HG03558 (cell line): Measurements from ENCODE around the gene MUC20.

Source experiments
- ATAC-seq: cut with Tn5 transposase; IDR thresholded peaks from one replicate; pipeline ENCODE4 v1.9.1; 2021; ENCODE audit warnings: moderate number of reproducible peaks; ENCODE audit not compliant: unreplicated experiment; ENCODE audit errors: extremely low read depth

MUC20 gene

DNA sequence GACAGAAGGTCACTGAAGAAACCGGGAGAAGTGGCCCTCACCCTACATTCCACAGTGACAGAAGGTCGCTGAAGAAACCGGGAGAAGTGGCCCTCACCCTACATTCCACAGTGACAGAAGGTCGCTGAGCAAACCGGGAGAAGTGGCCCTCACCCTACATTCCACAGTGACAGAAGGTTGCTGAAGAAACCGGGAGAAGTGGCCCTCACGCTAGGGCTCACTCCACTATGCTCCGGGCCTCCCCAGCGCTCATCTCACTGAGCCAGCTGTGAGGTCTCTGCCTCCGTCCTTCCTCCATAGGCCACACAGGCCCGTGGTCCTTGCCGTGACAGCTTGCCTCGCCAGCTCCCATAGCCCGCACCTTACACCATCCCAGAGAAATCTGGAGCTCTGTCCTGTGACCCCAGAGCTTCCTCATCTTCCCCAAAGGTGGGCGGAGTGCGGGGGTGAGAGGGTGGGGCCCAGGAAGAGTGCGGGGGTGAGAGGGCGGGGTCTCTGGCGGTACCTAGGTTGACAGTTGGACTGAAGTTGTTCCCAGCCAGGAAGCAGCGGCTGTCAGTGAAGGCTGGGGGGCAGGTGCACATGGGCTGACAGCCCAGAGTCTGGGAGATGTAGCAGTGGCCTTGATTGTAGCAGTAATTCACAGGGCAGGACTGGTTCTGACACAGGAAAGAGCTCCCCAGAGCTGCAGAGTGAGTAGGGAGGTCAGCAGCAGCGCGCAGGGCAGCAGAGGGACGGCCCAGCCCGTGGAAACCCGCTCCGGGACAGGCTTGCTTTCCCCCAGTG, 32.0 kb downstream of the MUC20 start:
- no peak for ATAC-seq

DNA sequence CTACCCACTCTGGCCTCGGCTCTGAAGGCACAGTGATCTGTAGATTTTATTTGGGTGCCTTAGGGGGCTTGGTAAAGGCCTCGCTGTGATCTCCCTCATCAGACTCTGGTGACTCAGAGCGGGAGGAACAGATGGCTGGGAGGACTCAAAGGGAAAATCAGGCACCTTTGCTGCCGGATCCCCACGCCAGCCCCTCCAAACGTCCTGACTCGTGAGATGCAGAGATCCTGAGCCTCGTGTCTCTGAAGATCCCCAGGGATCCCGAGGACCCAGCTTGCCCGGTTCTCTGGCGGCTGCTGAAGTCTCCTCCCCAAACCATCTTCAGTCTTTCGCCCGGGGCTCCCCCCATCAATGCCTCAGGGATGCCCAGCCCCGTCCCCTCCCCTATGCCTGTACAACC, 32.8 kb downstream of the MUC20 start:
- no peak for ATAC-seq

DNA sequence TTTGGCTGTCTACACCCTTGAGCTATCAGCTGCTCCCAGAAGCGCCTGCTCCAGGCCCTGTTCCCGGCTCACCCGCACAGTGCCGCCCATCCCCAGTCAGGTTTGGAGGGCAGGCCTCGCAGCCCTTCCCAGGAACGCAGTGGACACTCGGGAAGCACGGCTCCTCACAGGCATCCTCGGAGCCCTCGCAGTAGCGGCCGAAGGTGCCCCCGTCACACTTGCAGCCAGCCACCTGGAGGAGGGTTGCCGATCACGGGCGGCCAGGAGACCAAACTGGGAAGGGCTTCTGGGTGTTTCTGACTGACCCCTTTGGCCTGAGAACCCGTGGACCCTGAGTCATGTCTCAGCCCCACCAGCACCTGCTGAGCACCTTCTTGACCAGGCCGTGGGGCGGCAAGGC, 33.4 kb downstream of the MUC20 start:
- ATAC-seq, result no peak

DNA sequence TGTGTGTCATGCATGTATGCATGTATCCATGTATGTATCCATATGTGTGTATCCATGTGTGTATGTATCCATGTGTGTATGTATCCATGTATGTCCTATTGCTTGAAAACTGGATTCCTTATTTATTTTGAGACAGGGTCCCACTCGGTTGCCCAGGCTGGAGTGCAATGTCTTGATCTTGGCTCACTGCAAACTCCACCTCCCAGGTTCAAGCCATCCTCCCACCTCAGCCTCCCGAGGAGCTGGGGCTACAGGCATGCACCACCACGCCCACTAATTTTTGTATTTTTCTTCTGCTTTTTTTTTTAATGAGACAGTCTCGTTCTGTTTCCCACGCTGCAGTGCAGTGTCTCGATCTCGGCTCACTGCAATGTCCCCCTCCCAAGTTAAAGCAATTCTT, 34.1 kb downstream of the MUC20 start:
- no peak for ATAC-seq

DNA sequence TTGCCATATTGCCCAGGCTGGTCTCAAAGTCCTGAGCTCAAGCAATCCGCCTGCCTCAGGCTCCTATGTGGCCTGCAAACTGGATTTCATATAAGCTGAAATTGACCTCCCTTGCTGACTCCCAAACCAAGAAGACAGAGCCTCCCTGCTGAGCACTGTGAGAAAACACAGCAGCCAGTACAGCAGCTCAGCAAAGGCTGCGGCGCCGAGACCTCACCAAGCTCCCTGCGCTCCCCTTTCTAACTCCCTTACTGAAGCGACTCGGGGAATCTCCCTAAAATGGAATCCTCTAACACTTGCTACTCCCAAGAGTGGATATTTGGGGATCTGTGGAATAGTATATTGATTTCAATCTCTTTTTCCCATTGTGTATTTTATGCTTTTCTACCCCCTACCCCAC, 34.6 kb downstream of the MUC20 start:
- ATAC-seq, result no peak

DNA sequence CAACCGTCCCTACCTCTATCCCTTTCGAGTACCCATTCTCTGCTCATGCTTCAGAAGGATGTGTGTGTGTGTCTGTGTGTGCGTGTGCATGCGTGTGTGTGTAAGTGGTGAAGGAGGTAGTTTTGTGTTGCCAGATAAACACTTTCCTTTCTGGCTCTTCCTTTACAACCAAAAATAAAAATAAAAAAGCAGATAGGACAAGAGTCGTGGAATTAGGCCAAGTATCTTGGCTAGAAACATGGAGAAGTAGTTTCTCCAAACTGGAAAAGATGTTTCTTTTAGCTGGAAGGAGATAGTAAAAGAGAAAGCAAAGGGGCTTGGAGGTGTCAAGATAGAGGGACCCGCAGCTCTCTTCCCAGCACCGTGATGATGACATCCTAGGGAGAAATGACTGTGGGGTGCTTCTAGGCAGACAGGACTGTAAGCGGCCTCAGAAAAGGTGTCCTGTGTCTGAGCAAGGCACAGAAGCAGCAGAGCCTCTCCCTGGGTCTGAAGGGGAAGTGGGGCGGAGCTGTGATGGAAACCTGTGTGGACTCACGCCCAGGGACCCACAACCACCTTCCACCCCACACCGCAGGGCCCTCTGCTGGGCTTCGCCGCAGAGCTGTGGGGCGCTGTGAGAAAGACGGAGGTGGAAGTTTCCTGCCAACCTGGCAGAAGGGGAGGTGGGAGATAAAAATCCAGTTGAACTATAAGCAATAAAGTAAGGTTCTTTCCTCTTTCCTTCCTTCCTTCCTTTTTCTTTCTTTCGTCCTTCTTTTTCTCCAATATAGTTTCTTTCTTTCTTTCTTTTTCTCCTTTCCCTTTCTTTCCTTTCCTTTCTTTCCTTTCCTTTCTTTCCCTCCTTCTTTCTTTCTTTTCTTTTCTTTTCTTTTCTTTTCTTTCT, 35.3 kb downstream of the MUC20 start:
- ATAC-seq, result no peak

DNA sequence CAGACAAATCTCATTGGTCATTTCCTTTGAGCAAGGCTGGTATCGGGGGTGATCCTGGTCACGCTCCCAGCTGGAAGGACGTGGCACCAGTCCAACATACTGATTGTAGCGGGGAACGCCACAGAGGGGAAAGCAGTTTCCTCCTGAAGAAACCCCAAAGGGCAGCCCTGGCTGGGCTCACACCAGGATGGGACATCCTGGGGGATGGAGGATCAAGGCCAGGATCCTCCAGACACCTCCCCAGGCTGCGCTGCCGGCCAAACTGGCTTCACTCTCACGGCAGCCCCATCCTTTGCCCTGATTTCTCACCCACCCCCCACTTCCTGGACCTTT, 36.6 kb downstream of the MUC20 start:
- no peak for ATAC-seq

DNA sequence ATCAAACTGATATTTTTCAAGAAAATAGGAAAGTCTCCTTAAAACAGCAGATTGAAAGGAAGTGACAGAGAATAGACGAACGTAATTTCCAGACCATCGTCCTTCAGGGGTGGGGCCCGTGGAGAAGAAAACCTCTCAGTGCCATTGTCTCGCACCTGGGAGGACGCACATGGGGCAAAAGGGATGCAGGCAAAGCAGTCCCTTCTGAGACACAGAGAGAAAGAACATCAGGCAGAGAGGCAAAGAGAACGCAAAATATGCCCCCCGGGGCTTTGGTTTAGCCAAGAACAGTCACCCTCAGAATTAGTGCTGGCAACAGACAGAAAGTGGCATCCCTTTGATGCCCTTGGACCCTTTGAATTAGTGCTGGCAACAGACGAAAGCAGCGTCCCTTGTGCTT, 37.0 kb downstream of the MUC20 start:
- no peak for ATAC-seq

DNA sequence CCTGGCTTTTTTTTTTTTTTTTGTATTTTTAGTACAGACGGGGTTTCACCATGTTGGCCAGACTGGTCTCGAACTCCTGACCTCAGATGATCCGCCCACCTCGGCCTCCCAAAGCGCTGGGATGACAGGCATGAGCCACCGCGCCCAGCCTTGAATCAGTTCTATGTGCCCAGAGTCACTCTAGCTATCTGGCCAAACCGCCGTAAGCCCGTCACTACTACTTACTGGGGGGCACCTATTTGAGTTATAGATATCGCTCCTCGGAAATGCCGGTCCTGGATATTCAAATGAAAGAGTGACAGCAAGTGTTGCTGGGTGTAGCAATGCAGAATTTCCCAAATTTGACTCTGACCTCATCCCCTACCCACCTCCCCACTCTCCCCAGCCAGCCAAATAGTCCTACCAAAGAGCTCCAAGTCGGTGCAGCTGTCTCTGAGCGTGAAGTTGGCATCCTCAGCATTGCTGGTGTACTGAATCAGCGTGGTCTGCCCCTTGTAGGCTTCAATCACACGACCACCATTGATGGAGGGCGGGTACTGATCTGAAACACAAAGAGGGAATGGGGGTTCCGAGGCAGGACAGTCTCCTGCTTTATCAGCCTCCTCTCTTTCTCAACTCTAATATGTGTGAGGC, 38.1 kb downstream of the MUC20 start:
- ATAC-seq, result no peak

DNA sequence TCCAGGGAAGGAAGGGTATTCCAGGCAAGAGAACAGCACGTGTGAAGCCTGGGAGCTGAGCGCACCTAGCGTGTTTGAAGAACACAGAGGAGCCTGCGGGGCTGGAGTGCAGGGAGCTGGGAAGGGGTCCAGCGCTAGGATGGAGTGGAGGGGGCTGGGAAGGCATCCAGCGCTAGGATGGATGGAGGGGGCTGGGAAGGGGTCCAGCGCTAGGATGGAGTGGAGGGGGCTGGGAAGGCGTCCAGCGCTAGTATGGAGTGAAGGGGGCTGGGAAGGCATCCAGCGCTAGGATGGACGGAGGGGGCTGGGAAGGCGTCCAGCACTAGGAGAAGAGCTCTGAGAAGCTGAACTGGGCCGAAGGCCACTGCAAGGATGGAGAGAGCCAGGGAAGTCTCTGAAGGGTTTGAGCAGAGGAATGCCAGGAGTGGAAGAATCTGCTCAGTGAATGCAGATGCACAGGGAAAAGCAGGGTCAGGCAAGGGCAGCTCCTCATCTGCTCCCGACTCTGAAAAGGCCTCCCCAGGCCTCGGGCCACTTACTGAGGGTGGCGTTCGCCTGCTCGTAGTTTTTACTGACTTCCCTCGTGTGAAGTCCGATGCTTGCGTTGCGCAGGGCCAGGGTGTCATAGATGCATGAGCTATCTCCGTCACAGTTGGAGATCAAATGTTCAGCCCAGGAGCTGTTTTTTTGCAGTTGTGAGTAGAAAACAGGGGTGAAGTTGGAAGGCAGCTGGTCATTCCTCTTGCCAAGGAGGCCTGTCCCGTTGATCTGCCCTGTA, 39.8 kb downstream of the MUC20 start:
- ATAC-seq, result no peak

DNA sequence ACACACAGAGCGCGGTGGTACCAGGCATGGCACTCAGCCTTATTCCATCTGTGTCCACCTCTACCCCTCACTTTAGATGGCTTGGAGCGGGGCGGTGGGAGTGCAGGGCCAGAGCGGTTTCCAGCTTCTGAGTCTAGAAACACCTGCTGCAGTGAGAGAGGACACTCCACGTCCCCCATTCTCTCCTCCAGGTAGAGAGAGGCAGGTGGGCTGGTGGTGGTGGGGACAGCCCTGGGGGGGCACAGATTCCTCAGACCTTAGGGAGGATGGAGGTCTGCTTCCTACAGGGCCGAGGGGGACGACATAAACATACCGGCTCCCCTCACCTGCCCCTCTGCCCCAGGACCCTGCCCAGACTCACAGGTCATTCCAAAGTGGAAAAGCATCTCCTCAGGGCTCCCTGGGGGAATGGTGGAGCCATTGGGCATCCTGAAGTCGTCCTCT, 40.4 kb downstream of the MUC20 start:
- ATAC-seq, result no peak

DNA sequence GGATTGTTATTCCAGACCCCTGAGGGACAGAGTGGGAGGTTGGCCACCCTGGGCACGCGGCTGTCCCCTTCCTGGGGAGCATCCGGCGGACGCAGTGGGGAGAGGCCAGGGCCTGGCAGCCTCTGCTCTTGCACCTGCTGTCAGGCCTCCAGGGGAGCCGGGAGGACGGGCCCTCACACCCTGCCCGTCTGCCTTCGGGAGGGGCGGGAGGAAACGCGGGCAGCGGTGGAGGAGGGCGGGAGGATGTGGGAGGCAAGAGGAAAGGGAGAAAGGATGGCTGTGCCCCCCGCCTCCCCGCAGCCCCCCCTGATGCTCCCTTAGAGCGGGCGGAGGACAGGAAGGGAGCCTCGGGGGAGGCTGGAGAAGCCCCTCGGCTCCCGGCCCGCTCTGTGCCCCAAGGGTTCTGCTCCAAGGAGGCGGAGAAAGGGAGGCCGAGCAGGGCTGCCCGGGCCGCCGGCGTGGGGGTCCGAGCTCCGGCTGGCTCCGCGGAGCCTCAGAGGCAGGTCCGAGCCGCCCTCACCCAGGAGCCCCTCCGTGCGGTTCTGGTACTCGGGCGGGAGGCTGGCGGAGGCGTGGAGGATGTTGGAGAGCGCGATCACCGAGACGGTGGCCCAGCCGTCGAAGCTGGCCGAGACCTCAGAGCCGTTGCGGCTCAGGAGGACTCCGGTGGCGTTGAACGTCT, 40.9 kb downstream of the MUC20 start:
- ATAC-seq, result no peak

DNA sequence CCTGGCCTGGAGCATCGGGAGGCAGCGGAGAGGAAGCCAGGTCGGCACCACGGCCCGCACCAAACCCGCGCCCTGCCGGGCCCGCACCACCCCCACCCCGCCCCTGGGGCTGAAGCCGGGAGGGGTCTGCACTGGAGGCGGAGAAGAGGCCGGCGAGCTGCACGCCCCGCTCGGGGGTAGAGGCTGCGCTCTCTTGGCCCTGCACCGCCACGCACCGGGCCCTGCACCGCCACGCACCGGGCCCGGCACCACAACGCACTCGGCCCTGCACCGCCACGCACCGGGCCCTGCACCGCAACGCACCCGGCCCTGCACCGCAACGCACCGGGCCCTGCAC, 41.4 kb downstream of the MUC20 start:
- no peak for ATAC-seq

DNA sequence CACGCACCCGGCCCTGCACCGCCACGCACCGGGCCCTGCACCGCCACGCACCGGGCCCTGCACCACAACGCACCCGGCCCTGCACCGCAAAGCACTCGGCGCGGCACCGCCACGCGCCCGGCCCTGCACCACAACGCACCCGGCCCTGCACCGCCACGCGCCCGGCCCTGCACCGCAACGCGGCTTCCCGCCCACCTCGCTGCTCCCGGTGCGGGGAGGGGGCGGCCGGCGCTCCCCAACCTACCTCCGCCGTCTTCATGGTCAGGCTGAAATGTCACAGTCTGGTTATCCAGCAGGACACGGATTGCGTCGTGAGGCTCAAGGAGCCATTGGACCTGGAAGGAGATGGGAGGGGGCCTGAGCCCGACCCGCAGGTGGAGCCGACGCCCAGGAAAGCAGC, 41.8 kb downstream of the MUC20 start:
- ATAC-seq, result no peak

DNA sequence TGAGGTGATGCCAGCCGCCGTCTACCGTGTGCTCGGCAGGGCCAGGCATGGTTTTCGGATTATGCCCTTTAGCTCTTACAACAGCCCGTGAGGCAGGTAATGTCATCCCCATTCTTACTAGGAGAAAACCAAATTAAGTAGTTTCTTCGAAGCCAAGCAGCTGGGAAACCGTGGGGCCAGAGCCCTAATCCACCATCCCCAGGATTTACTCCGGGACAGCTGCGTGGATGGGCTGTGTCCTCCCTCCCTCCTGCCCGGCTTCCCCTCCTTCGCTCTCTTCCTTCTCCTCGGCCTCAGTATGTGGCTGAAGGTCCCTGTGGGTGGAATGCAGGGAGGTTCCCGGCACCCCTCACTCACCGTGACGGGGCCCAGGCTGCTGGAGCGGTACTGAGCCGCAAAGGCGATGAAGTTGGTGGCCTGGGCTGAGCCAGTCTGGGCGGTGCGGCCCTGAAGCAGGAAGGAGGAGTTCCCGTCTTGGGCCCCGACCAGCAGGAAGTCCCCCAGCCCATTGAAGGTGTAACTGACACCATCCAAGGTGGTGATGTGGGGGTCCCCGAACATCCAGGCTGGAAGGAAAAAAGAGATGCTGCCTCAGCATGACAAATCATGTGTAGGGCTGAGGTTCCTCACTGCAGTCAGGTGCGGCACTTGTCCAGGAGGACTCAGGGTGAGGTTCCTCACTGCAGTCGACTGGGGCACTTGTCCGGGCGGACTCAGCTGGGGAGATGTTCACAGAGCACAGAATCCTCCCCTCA, 42.5 kb downstream of the MUC20 start:
- ATAC-seq, result no peak

DNA sequence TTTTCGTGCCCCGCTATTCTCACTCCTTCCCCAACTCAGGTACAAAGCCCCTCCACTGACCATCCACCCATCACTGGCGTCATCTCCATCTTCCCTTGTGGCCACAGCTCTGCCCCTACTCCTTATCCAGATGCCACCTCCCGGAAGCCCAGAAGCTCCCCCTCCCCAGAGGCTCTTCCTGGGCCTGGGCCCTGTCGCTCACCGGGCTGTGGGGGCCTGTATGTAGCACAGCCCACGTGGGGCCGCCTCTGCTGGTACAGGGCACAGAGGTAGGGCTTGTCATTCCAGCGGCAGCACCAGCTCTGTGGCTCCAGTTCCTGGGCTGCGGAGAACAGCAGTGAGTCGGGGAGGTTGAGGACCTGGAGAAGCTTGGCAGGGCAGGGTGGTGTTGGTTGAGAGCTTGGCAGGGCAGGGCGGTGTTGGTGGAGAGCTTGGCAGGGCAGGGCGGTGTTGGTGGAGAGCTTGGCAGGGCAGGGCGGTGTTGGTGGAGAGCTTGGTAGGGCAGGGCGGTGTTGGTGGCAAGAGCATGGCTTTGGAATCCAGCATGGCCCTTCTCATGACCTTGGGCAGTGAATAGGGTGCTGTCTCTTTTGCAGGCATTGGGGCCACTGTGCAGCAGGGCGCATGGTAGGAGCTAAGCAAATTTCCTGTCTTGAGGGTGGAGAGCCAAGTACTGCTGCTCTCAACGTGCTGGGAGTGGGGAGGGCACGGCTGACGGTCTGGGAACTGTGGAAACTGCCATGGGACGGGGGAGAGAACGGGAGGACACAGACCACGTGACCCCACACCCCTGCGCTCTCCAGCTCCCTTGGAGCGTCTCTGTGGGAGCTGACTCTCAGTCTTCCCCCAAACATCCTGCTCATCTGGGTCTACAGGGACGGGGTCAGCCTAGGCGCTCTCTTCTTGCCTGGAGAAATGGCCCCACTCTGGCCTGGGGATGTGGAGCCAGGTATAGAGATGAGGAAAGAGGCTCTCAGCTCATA, 43.4 kb downstream of the MUC20 start:
- ATAC-seq, result no peak

DNA sequence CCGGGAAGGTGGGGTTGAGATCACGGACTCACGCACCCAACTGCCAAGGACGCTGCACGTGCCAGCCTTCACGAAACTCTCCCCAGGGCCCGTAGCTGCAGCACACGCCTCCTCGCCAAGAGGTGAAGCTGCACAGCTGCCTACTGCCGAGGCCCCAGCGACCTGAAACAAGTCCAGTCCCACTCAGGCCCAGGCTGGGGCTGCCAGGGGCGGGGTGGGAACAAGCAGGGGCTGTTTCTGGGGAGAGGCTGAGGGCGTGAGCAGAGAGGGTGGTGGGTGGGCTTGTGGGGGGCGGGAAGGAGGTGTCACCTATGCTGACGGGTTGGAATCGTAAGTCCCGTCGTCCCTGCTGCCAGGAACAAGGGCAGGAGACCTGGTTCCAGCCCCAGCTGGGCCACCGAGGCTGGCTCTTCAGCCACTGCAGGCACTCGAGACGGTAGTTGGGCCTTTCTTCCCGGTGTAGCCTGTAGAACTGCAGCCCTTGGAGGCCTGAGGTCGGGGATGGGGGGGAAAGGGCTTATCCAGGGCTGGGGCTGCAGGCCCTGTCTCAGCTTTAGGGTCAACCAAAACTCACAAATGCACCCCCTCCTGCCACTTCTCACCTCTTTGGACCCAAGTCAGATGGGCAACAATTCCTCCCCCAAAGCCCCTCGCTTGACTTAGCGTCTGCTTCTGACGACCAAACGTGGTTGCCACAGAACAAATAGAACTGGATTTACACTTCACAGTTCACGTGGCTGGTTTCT, 44.4 kb downstream of the MUC20 start:
- ATAC-seq, result no peak

DNA sequence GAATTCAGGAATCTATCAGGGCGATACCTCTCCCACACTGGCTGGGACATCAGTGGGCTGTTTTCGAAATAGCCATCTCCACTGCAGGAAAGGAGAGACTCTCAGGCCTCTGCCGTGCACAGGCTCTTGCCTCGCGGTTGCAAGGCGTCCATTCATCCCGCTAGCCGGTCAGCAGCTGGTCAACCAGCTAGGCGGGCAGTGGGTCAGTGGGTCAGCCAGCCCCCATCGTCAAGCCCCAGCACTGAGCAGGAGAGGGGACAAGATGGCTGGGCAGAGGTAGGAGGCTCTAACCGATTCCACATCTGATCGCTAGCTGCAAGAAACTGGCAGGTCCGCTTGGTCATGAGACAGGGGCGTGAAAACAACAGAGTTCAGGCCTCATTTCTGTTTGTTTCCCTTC, 45.9 kb downstream of the MUC20 start:
- no peak for ATAC-seq
